AG08395 (cell line): Measurements from ENCODE around the gene GALNT18.

Source experiments
- DNase-seq: peaks from one replicate; pipeline ENCODE4 v3.0.0; 2012; ENCODE audit warnings: mixed read lengths, low spot score

Gene GALNT18

GRCh38 chr11:11586465-11586864, 35.3 kb downstream of the GALNT18 start:
- no peak for DNase-seq

- no peak for DNase-seq
Measured at GRCh38 chr11:11584937-11585336, 36.9 kb downstream of the GALNT18 start.

GRCh38 chr11:11584530-11584810, 37.3 kb downstream of the GALNT18 start:
- peak; percentile 62 for DNase-seq

GRCh38 chr11:11583801-11584529, 37.8 kb downstream of the GALNT18 start:
- no peak for DNase-seq

GRCh38 chr11:11582011-11582701, 39.6 kb downstream of the GALNT18 start:
- no peak for DNase-seq

GRCh38 chr11:11581481-11581880, 40.3 kb downstream of the GALNT18 start:
- DNase-seq, result no peak

- DNase-seq, result peak; percentile 19
Measured at GRCh38 chr11:11580841-11581411, 40.9 kb downstream of the GALNT18 start.

- no peak for DNase-seq
Measured at GRCh38 chr11:11580012-11580411, 41.8 kb downstream of the GALNT18 start.

- no peak for DNase-seq
Measured at GRCh38 chr11:11579012-11579988, 42.5 kb downstream of the GALNT18 start.

GRCh38 chr11:11577932-11578911, 43.6 kb downstream of the GALNT18 start:
- DNase-seq, result no peak

- no peak for DNase-seq
Measured at GRCh38 chr11:11577251-11577855, 44.5 kb downstream of the GALNT18 start.

GRCh38 chr11:11574373-11575287, 47.2 kb downstream of the GALNT18 start:
- no peak for DNase-seq

- DNase-seq, result no peak
Measured at GRCh38 chr11:11572386-11572785, 49.4 kb downstream of the GALNT18 start.

GRCh38 chr11:11571893-11572292, 49.9 kb downstream of the GALNT18 start:
- DNase-seq, result no peak

GRCh38 chr11:11570823-11571222, 51.0 kb downstream of the GALNT18 start:
- DNase-seq, result no peak

- peak; percentile 37 for DNase-seq
Measured at GRCh38 chr11:11569936-11570491, 51.8 kb downstream of the GALNT18 start.

GRCh38 chr11:11568651-11569229, 53.1 kb downstream of the GALNT18 start:
- no peak for DNase-seq

- no peak for DNase-seq
Measured at GRCh38 chr11:11567936-11568650, 53.7 kb downstream of the GALNT18 start.
